GM12892 (cell line): Measurements from ENCODE around the gene CDH13.

Experiments used
- POLR2AphosphoS5 ChIP-seq: IDR thresholded peaks from 2 replicates; pipeline ENCODE4 v1.6.1; 2011; ENCODE audit warnings: low read depth, low read length, control low read depth
- TAF1 ChIP-seq: IDR thresholded peaks from 2 replicates; pipeline ENCODE4 v1.6.1; 2011; ENCODE audit warnings: low read depth, mild to moderate bottlenecking, control low read depth, low read length, borderline replicate concordance

DNA sequence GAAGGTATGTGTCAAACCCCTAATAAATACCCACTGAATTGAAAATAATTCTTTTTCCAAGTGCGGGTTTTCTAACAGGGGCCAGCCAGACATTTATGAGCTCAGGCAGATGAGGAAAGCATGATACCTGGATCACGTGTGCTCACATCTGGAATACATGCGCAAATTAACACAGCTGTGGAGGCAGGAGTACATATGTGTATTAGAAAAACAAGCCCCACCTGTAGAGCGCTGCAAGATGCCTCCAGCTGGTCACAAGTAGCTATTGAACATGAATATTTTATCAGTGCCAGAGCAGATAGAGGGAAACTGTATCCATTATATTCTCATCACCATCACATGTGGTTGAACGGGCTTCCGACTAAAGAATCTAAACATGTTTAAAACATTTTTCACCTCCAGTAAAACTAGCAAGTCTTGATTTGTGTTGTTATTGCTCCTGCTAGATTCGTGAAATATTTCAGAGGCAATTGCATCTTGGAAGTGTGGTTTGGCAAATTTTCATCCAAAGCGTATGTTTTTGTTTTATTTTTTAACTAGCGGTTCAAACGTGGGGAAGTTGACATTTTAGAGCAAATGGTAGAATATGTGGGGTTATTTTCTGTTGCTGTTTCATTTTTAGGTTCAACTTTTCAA, 482.8 kb downstream of the CDH13 start:
- TF ChIP-seq POLR2AphosphoS5: no peak
- TF ChIP-seq TAF1: no peak
